Gastrocnemius medialis (tissue), 4 donors: ENCODE measurements around the gene UBR4. TPM values are rescaled to one million over a fixed set of nuclear protein-coding genes. Genes with fewer than 3 reads are reported as not detected.

Experiments used
- ATAC-seq, 2 donors: fragments of 150-250 bp; one replicate each; pipeline ENCODE4 v1.9.1; 2016
- DNase-seq, 2 donors: peaks; one replicate each; pipeline ENCODE4 v3.0.0-alpha.2; 2019
- H3K27ac ChIP-seq, 4 donors: fragments of 200-600 bp; sonication (generic); 1 replicate in 1 of 4; 2 replicates in 3 of 4; pipeline ENCODE4 v1.5.1; 2016 to 2018; ENCODE audit warnings: mild to moderate bottlenecking in 2 of 4, moderate library complexity in 1 of 4
- H3K27me3 ChIP-seq, 3 donors: fragments of 200-600 bp; sonication (generic) in 2 of 3; 1 replicate in 1 of 3; 2 replicates in 2 of 3; pipeline versions ENCODE4 v1.5.1 to v1.6.0; 2016 to 2019; ENCODE audit warnings: mild to moderate bottlenecking in 1 of 3, moderate library complexity in 1 of 3
- H3K36me3 ChIP-seq, 2 donors: fragments of 200-600 bp; sonication (generic) in 1 of 2; one replicate each; pipeline ENCODE4 v1.5.1; 2017 to 2018
- H3K4me1 ChIP-seq, 2 donors: fragments of 200-600 bp; sonication (generic) in 1 of 2; one replicate each; pipeline ENCODE4 v1.5.1; 2016 to 2017; ENCODE audit warnings: mild to moderate bottlenecking in 2 of 2
- H3K4me3 ChIP-seq, 4 donors: fragments of 200-600 bp; sonication (generic) in 3 of 4; 1 replicate in 1 of 4; 2 replicates in 3 of 4; pipeline ENCODE4 v1.5.1; 2016 to 2019; ENCODE audit warnings: mild to moderate bottlenecking in 2 of 4
- H3K9me3 ChIP-seq, 3 donors: fragments of 200-600 bp; sonication (generic) in 2 of 3; 1 replicate in 1 of 3; 2 replicates in 2 of 3; pipeline ENCODE4 v1.5.1; 2016 to 2019
- CTCF ChIP-seq, 5 experiments: fragments of 450-650 bp in 3 of 5; fragments of 200-600 bp in 2 of 5; sonication (generic) in 2 of 5; IDR thresholded peaks in 4 of 5; conservative IDR thresholded peaks in 1 of 5; 1 replicate in 4 of 5; 2 replicates in 1 of 5; pipeline ENCODE4 v1.5.1; 2016 to 2019; ENCODE audit warnings: antibody characterized with exemption in 5 of 5, mild to moderate bottlenecking in 3 of 5, moderate library complexity in 3 of 5
- POLR2A ChIP-seq, 2 donors: fragments of 450-650 bp; IDR thresholded peaks; one replicate each; pipeline ENCODE4 v1.6.1; 2017; ENCODE audit warnings: antibody characterized with exemption in 2 of 2, mild to moderate bottlenecking in 2 of 2, moderate library complexity in 2 of 2
- in situ Hi-C, 4 donors: fragments of 200-750 bp; cut with MboI; loops; one replicate each; pipeline versions ENCODE4 v1.15.0 to v1.8.0; 2017; ENCODE audit warnings: low sequenced_read_pairs in 4 of 4
- intact Hi-C: fragments of 100-400 bp; cut with DNase I; formaldehyde crosslinking; loops from one replicate; pipeline ENCODE4 v1.15.1; 2023; ENCODE audit warnings: low total_unique reads
- total RNA-seq, 4 donors: library from RNA; depleted of rRNA; stranded (reverse); fragments of >200 nt; gene quantifications; one replicate each; pipeline versions ENCODE4 v1.1.0 to v1.2.3, GENCODE V29; 2016

Gene UBR4
- total RNA-seq, 4 donors from 2014 or later = 156 to 293 (median 197) TPM

DNA sequence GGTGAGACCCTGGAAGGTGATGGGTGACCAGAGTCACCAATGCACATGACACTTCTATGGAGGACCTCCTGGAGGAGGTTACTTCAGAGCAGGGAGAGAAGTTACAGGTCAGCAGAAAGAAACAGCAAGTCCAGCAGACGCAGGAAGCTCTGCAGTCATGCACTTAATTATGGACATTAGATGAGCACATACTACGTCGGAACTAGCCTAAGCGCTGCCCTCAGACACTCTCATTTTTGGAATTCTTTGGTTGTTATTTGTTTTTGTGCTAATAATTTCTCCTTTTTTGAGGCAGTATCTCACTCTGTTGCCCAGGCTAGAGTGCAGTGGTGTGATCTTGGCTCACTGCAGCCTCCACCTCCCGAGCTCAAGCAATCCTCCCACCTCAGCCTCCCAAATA is 160.3 kb downstream of the UBR4 start:
- peaks cover 25% of the 10 kb centered on the region in 3 donors for H3K27me3 ChIP-seq
- no peak for DNase-seq
- TF ChIP-seq CTCF (IDR thresholded peaks at IDR 0.05 in 4 of 5, conservative IDR thresholded peaks at IDR 0.05 in 1 of 5) (no peak), POLR2A (IDR thresholded peaks at IDR 0.05) (no peak)
- no peak overlapping the region for H3K27ac ChIP-seq
- in situ Hi-C loops = no loop called here
- ATAC-seq = no peak
- no peak overlapping the region for H3K4me3 ChIP-seq
- no peaks in the 10 kb centered on the region for H3K9me3 ChIP-seq
- H3K36me3 ChIP-seq = no peaks in the 10 kb centered on the region
- intact Hi-C loops = no loop called here
- H3K4me1 ChIP-seq = no peaks in the 10 kb centered on the region

DNA sequence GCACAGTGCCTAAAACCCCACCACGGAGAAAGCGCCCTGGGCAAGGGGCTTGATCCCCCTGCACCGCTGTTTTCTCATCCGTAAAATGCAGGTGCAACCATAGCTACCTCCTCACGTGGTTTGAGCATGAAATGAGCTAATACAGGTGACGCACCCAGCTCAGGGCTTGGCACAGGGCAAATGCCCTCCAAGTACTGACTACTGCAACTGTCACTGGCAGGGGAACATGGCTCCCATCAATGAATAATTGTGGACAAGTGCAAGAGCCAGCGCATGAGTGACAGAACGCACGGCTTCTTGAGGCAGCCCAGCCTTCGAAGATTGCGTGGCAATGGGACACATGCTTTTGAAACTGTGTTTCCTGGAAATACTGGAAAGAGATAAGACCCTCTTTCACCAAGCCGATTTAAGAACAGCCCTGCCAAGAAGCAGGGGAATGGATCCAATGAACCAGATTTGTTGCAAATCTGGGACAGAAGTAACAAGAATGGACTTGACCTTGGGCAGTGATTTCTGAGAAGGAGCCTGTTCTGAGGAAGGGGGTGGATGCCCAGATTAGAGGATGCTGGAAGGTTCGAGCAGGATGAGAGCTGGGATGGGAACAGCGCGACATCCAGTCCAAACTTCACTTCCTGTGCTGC is 160.8 kb downstream of the UBR4 start:
- in situ Hi-C loops = no loop called here
- H3K27ac ChIP-seq = no peak overlapping the region
- DNase-seq = no peak

DNA sequence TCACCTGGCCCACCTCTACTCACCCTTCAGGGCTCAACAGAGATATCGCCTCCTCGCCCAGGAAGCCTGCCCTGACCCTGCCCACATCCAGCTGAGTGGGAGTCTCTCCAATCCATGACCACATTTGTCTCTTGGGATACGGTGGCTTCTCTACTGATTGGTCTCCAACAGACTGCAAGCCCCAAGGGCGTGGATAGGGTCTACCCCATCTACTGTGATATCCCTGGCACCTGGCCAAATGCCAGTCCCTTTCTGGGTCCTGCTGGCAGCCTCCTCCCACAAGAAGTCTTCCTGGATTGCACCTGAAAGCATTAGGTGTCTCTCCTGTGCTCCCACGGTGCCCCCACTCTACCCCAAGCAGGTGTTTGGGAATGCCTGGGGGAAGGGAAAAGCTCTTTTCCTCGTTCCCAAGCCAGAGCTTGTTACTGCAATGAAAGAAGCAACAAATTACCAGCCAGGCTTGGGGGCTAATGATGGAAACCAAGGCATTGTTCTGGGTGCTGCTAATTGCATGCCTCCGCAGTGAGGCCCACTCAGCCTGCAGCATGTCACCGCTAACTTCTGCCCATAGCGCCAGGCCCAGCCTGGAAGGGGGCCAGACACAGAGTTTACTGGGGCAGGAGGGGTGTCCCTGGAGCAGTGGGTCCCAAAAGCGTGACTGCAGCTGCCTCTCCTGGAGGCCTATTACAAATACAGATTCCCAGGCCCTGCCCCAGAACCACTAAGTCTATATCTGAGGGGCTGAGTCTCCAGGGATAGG is 162.9 kb downstream of the UBR4 start:
- ATAC-seq (no peak), DNase-seq (no peak)
- no peaks in the 10 kb centered on the region for H3K36me3 ChIP-seq
- H3K9me3 ChIP-seq = no peaks in the 10 kb centered on the region
- in situ Hi-C loops (no loop called here), intact Hi-C loops (no loop called here)
- H3K4me1 ChIP-seq = no peaks in the 10 kb centered on the region
- no peak overlapping the region for H3K4me3 ChIP-seq
- TF ChIP-seq CTCF (IDR thresholded peaks at IDR 0.05 in 4 of 5, conservative IDR thresholded peaks at IDR 0.05 in 1 of 5) = no peak
- TF ChIP-seq POLR2A (IDR thresholded peaks at IDR 0.05) = no peak
- no peak overlapping the region for H3K27ac ChIP-seq
- H3K27me3 ChIP-seq = peaks cover 24 to 27% (median 26%) of the 10 kb centered on the region in 3 donors

More for the DNA sequence above, 160.8 kb downstream of the UBR4 start:
- no peak for TF ChIP-seq POLR2A (IDR thresholded peaks at IDR 0.05)
- no peak for TF ChIP-seq CTCF (IDR thresholded peaks at IDR 0.05 in 4 of 5, conservative IDR thresholded peaks at IDR 0.05 in 1 of 5)
- intact Hi-C loops = no loop called here
- no peak overlapping the region for H3K4me3 ChIP-seq
- ATAC-seq = no peak
- H3K27me3 ChIP-seq = peaks cover 20 to 22% (median 20%) of the 10 kb centered on the region in 3 donors
- H3K9me3 ChIP-seq = no peaks in the 10 kb centered on the region
- H3K36me3 ChIP-seq = no peaks in the 10 kb centered on the region
- no peaks in the 10 kb centered on the region for H3K4me1 ChIP-seq

DNA sequence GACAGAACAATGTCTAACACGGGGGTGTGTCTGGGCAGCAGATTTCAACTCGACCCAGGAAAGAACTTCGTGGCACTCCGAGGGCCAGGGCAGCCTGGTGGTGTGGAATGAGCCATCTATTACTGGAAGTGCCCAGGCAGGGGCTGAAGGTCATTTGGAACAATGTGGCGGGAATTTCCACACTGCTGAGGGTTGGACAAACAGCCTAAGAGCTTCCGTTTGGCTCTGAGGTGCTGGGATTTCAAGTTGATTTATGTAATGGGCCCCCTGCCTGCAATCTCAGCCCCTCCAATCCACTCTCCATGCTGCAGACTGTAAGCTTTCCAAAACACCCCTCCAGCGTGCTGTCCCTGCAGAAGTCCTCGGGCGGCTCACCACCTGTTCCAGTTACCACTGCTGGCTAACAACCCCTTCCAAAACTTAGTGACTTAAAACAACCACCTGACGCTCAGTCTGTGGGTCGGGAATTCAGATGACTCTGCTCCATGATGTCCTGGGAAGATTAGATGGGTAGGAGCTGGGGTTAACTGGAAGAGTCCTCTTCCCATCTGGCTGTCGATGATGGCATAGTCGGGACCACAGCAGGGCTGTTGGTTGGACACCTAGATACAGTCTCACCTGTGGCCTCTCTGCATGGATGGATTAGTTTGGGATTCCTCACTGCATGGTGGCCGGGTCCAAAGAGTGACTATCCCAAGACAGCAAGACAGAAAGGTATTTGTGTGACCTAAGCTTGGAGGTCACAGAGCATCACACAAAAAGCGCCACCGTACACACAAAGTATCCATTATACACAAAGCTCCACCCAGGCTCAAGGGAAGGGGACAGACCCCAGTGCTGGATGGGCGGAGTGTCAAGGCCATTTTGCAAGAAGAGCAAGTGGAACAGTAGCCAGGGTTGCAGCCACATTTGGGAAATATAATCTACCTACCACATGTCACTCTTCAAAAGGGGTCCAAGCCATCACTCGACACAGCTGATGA is 163.9 kb downstream of the UBR4 start:
- Histone ChIP-seq H3K4me3 (no peak overlapping the region), H3K27me3 (peaks cover 24 to 32% (median 26%) of the 10 kb centered on the region in 3 donors), H3K36me3 (no peaks in the 10 kb centered on the region), H3K4me1 (no peaks in the 10 kb centered on the region), H3K9me3 (no peaks in the 10 kb centered on the region), H3K27ac (no peak overlapping the region)
- DNase-seq = no peak
- ATAC-seq = no peak
- intact Hi-C loops (no loop called here), in situ Hi-C loops (no loop called here)
- TF ChIP-seq CTCF (IDR thresholded peaks at IDR 0.05 in 4 of 5, conservative IDR thresholded peaks at IDR 0.05 in 1 of 5) = no peak
